Pancreas (tissue), 10 donors: ENCODE data around the gene DUOX2. TPM values are rescaled to one million over a fixed set of nuclear protein-coding genes. Genes with fewer than 3 reads are reported as not detected.
A peak's percentile ranks its signal among the peaks of the same experiment; 100 is the strongest.

ENCODE experiments used
- ATAC-seq, 4 donors: fragments of 200-7000 bp; cut with Tn5 transposase; one replicate each; pipeline versions ENCODE4 v1.8.0 to v1.9.1; 2020; ENCODE audit warnings: mild to moderate bottlenecking in 4 of 4, moderate library complexity in 4 of 4
- DNase-seq, 6 donors: peaks; one replicate each; pipeline ENCODE4 v3.0.0-alpha.2; 2020
- FAIRE-seq: peaks from 2 replicates; lab custom pipeline; 2012; peaks lifted over from hg19 to GRCh38; lab: Jason Lieb, UNC
- H3K27ac ChIP-seq, 4 donors: fragments of 200-600 bp; sonication (generic); 1 replicate in 3 of 4; 2 replicates in 1 of 4; pipeline versions ENCODE4 v1.5.0 to v1.8.0; 2020
- H3K27me3 ChIP-seq, 4 donors: fragments of 200-600 bp; one replicate each; pipeline ENCODE4 v1.8.0; 2021
- H3K36me3 ChIP-seq, 3 donors: fragments of 200-600 bp; sonication (generic) in 1 of 3; one replicate each; pipeline versions ENCODE4 v1.5.0 to v1.8.0; 2020 to 2021
- H3K4me1 ChIP-seq, 3 donors: fragments of 200-600 bp; one replicate each; pipeline ENCODE4 v1.8.0; 2021
- H3K4me3 ChIP-seq, 4 donors: fragments of 200-600 bp; sonication (generic) in 2 of 4; one replicate each; pipeline versions ENCODE4 v1.5.0 to v1.8.0; 2020 to 2021
- H3K9me3 ChIP-seq, 4 donors: fragments of 200-600 bp; one replicate each; pipeline ENCODE4 v1.8.0; 2021
- CTCF ChIP-seq, 4 donors: fragments of 200-600 bp; sonication (generic) in 3 of 4; IDR thresholded peaks; one replicate each; pipeline versions ENCODE4 v1.5.0 to v1.8.0; 2021; ENCODE audit warnings: antibody characterized with exemption in 4 of 4
- WGBS, 2 donors: extraction: QIAGEN DNeasy Blood & Tissue Kit; methylation state at CpG; one replicate each; pipeline ENCODE4 v1.1.7; 2013; 5-methylcytosine and 5-hydroxymethylcytosine counted together
- intact Hi-C, 3 donors: fragments of 100-400 bp; cut with DNase I; formaldehyde crosslinking; loops; one replicate each; pipeline versions ENCODE4 v1.11.1 to v1.14.2; 2022
- polyA plus RNA-seq, 2 donors: library from polyadenylated mRNA; stranded (reverse); fragments of 200-250 nt; gene quantifications; one replicate each; pipeline ENCODE4 v1.2.3, GENCODE V29; 2013
- total RNA-seq, 6 donors: library from RNA; stranded (reverse); fragmentation: NEBNext Ultra II Directional in 4 of 6; extraction: Animal tissue kit (Norgen Biotek cat#: 25700) in 4 of 6; gene quantifications; one replicate each; pipeline versions ENCODE4 v1.2.1 to v1.2.4, GENCODE V29; 2021 to 2023
- donor health status: healthy with polysubstance abuse.
- donor health status: DM: no; HTN: no; CAD: no; lungs with moderate emphysema.
- donor health status: DM: no; HTN: no; CAD: no.
- donor health status: control.
- donor health status: control.
- donor health status: Bipolar disorder and iron deficiency.
- donor health status: DM: yes; HTN: yes; CAD: no.
- donor health status: DM: no; HTN: no; CAD: no.
- donor health status: DM: no; HTN: no; CAD: no.
- donor health status: DM: yes; HTN: yes; CAD: no.

Gene DUOX2
- total and polyA plus RNA-seq, 8 donors: 0.15 to 32.2 (median 0.87) TPM

GRCh38 chr15:45089712-45090373 lies 24.1 kb downstream of the DUOX2 start:
- Histone ChIP-seq H3K9me3 (no peaks in the 10 kb centered on the region), H3K27me3 (no peaks in the 10 kb centered on the region), H3K36me3 (no peaks in the 10 kb centered on the region), H3K4me1 (no peaks in the 10 kb centered on the region), H3K4me3 (no peak overlapping the region), H3K27ac (no peak overlapping the region)
- DNase-seq (no peak), ATAC-seq (no peak), FAIRE-seq (no peak)
- TF ChIP-seq CTCF (IDR thresholded peaks at IDR 0.05): no peak
- WGBS, 2 donors: 61% methylated on average over 3 of the region's 3 CpGs
- intact Hi-C loops: no loop called here

- TF ChIP-seq CTCF (IDR thresholded peaks at IDR 0.05): no peak
- peaks cover 0 to 5% (median 0%) of the 10 kb centered on the region in 3 donors for H3K4me1 ChIP-seq
- DNase-seq (no peak), FAIRE-seq (no peak), ATAC-seq (no peak)
- no peaks in the 10 kb centered on the region for H3K9me3 ChIP-seq
- H3K4me3 ChIP-seq: no peak overlapping the region
- intact Hi-C loops: no loop called here
- H3K27me3 ChIP-seq: no peaks in the 10 kb centered on the region
- WGBS, 2 donors: 86 to 91% methylated on average over 10 of the region's 10 CpGs
- no peak overlapping the region for H3K27ac ChIP-seq
- H3K36me3 ChIP-seq: no peaks in the 10 kb centered on the region
Measured at GRCh38 chr15:45088801-45089711, 24.9 kb downstream of the DUOX2 start.

GRCh38 chr15:45087513-45087912 lies 26.5 kb downstream of the DUOX2 start:
- Histone ChIP-seq H3K27me3 (no peaks in the 10 kb centered on the region), H3K27ac (no peak overlapping the region), H3K36me3 (no peaks in the 10 kb centered on the region), H3K4me1 (peaks cover 0 to 10% (median 7%) of the 10 kb centered on the region in 3 donors), H3K9me3 (no peaks in the 10 kb centered on the region), H3K4me3 (no peak overlapping the region)
- ATAC-seq (no peak), DNase-seq (no peak), FAIRE-seq (no peak)
- intact Hi-C loops: no loop called here
- WGBS, 2 donors: 67 to 68% methylated on average over 1 of the region's 1 CpG
- TF ChIP-seq CTCF (IDR thresholded peaks at IDR 0.05): no peak

GRCh38 chr15:45084163-45084562 lies 29.8 kb downstream of the DUOX2 start:
- WGBS, 2 donors: 55 to 67% methylated on average over 3 of the region's 3 CpGs
- ATAC-seq: peak in 2 of 4 donors; percentile 28 to 39
- Histone ChIP-seq H3K27me3 (no peaks in the 10 kb centered on the region), H3K36me3 (no peaks in the 10 kb centered on the region), H3K9me3 (no peaks in the 10 kb centered on the region), H3K4me3 (no peak overlapping the region), H3K4me1 (peaks cover 0 to 14% (median 7%) of the 10 kb centered on the region in 3 donors), H3K27ac (no peak overlapping the region)
- intact Hi-C loops: no loop called here
- DNase-seq: no peak
- no peak for TF ChIP-seq CTCF (IDR thresholded peaks at IDR 0.05)
- no peak for FAIRE-seq
